ENCODE results near the gene STARD10.

Gene STARD10

GRCh38 chr11:72775288-72776110, 18.3 kb downstream of the STARD10 start:
- no peak overlapping the region for H3K9ac ChIP-seq (ENCODE audit: low read depth, low read length)

GRCh38 chr11:72774499-72774898, 19.3 kb downstream of the STARD10 start:
- Histone ChIP-seq H3K36me3 (ENCODE audit: control insufficient read depth, insufficient read depth, low read length) (peaks cover 3% of the 10 kb centered on the region), H3K9me3 (ENCODE audit: control insufficient read depth, insufficient read depth, low read length) (no peaks in the 10 kb centered on the region), H3K9ac (ENCODE audit: low read depth, low read length) (no peak overlapping the region), H3K4me3 (ENCODE audit: low read depth, low read length) (no peak overlapping the region), H3K27me3 (ENCODE audit: control insufficient read depth, insufficient read depth, low read length) (no peaks in the 10 kb centered on the region), H3K4me1 (ENCODE audit: control insufficient read depth, insufficient read depth, low read length) (no peaks in the 10 kb centered on the region)

More at GRCh38 chr11:72775288-72776110, 18.3 kb downstream of the STARD10 start:
- peaks cover 3% of the 10 kb centered on the region for H3K27me3 ChIP-seq (ENCODE audit: control insufficient read depth, insufficient read depth, low read length)
- H3K9me3 ChIP-seq (ENCODE audit: control insufficient read depth, insufficient read depth, low read length) = no peaks in the 10 kb centered on the region
- peaks cover 3% of the 10 kb centered on the region for H3K36me3 ChIP-seq (ENCODE audit: control insufficient read depth, insufficient read depth, low read length)
- H3K4me1 ChIP-seq (ENCODE audit: control insufficient read depth, insufficient read depth, low read length) = no peaks in the 10 kb centered on the region
- H3K4me3 ChIP-seq (ENCODE audit: low read depth, low read length) = no peak overlapping the region

DNA sequence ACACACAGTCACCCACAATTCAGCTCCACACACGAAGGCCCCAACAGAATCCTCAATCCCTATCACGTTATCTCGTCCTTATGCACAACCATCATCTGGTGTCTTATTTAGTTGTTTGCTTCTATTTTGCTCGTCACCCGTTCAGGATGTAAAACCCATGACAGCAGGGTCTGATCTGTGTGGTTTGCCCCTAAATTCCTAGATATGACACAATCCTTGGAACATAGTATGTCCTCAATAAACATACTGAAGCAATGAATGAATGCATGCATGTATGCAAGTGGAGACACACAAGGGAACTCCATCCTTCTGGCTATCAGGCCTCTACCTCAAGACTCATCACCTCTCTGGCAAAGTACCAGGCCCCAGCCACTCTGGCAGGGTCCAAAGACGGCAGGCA, 20.2 kb downstream of the STARD10 start:
- peaks cover 3% of the 10 kb centered on the region for H3K36me3 ChIP-seq (ENCODE audit: control insufficient read depth, insufficient read depth, low read length)
- H3K4me3 ChIP-seq (ENCODE audit: low read depth, low read length) = no peak overlapping the region
- H3K4me1 ChIP-seq (ENCODE audit: control insufficient read depth, insufficient read depth, low read length) = peaks cover 4% of the 10 kb centered on the region
- H3K9me3 ChIP-seq (ENCODE audit: control insufficient read depth, insufficient read depth, low read length) = no peaks in the 10 kb centered on the region
- no peaks in the 10 kb centered on the region for H3K27me3 ChIP-seq (ENCODE audit: control insufficient read depth, insufficient read depth, low read length)
- H3K9ac ChIP-seq (ENCODE audit: low read depth, low read length) = no peak overlapping the region

GRCh38 chr11:72773291-72773690, 20.6 kb downstream of the STARD10 start:
- H3K27me3 ChIP-seq (ENCODE audit: control insufficient read depth, insufficient read depth, low read length) = no peaks in the 10 kb centered on the region
- H3K4me1 ChIP-seq (ENCODE audit: control insufficient read depth, insufficient read depth, low read length) = peaks cover 4% of the 10 kb centered on the region
- H3K4me3 ChIP-seq (ENCODE audit: low read depth, low read length) = no peak overlapping the region
- peaks cover 3% of the 10 kb centered on the region for H3K36me3 ChIP-seq (ENCODE audit: control insufficient read depth, insufficient read depth, low read length)
- H3K9ac ChIP-seq (ENCODE audit: low read depth, low read length) = no peak overlapping the region
- no peaks in the 10 kb centered on the region for H3K9me3 ChIP-seq (ENCODE audit: control insufficient read depth, insufficient read depth, low read length)

DNA sequence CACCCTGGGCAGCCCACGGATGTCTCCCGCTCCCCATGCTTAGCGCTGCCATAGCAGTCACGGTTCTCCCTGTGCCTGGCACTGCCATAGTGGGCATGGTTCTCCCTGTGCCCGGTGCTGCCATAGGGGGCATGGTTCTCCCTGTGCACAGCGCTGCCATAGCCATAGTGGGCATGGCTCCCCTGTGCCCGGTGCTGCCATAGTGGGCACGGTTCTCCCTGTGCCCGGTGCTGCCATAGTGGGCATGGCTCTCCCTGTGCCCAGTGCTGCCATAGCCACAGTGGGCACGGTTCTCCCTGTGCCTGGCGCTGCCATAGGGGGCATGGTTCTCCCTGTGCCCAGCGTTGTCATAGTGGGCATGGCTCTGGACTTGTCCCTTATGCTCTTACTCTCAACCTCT, 21.8 kb downstream of the STARD10 start:
- Histone ChIP-seq H3K9me3 (ENCODE audit: control insufficient read depth, insufficient read depth, low read length) (no peaks in the 10 kb centered on the region), H3K9ac (ENCODE audit: low read depth, low read length) (no peak overlapping the region), H3K36me3 (ENCODE audit: control insufficient read depth, insufficient read depth, low read length) (peaks cover 2% of the 10 kb centered on the region), H3K4me3 (ENCODE audit: low read depth, low read length) (no peak overlapping the region), H3K27me3 (ENCODE audit: control insufficient read depth, insufficient read depth, low read length) (no peaks in the 10 kb centered on the region), H3K4me1 (ENCODE audit: control insufficient read depth, insufficient read depth, low read length) (peaks cover 4% of the 10 kb centered on the region)

DNA sequence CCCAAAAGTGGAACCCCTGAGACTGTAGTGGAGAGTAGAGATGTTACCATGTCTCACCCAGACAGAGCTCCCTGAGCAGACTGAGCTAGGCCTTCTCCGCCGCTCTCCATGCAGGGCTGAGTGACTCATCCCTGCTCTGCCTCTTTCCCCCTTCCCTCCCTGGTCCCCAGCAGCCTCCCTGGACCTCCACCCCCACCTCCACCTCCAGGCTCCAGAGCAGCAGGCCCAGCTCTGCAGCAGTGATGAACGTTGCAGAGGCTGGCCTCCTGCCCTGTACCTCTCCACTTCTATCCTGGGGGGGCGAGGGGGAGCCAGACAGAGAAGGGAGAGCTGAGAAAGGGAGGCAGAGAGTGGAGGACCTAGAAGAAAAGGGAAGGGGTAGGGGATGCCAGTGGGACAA, 22.3 kb downstream of the STARD10 start:
- no peak overlapping the region for H3K9ac ChIP-seq (ENCODE audit: low read depth, low read length)
- H3K9me3 ChIP-seq (ENCODE audit: control insufficient read depth, insufficient read depth, low read length) = no peaks in the 10 kb centered on the region
- H3K4me1 ChIP-seq (ENCODE audit: control insufficient read depth, insufficient read depth, low read length) = peaks cover 4% of the 10 kb centered on the region
- no peak overlapping the region for H3K4me3 ChIP-seq (ENCODE audit: low read depth, low read length)
- H3K36me3 ChIP-seq (ENCODE audit: control insufficient read depth, insufficient read depth, low read length) = no peaks in the 10 kb centered on the region
- no peaks in the 10 kb centered on the region for H3K27me3 ChIP-seq (ENCODE audit: control insufficient read depth, insufficient read depth, low read length)

- no peak overlapping the region for H3K4me3 ChIP-seq (ENCODE audit: low read depth, low read length)
- H3K27me3 ChIP-seq (ENCODE audit: control insufficient read depth, insufficient read depth, low read length) = no peaks in the 10 kb centered on the region
- peaks cover 4% of the 10 kb centered on the region for H3K4me1 ChIP-seq (ENCODE audit: control insufficient read depth, insufficient read depth, low read length)
- H3K36me3 ChIP-seq (ENCODE audit: control insufficient read depth, insufficient read depth, low read length) = no peaks in the 10 kb centered on the region
- H3K9me3 ChIP-seq (ENCODE audit: control insufficient read depth, insufficient read depth, low read length) = no peaks in the 10 kb centered on the region
- H3K9ac ChIP-seq (ENCODE audit: low read depth, low read length) = no peak overlapping the region
Observed at GRCh38 chr11:72770799-72771198, 23.0 kb downstream of the STARD10 start.

DNA sequence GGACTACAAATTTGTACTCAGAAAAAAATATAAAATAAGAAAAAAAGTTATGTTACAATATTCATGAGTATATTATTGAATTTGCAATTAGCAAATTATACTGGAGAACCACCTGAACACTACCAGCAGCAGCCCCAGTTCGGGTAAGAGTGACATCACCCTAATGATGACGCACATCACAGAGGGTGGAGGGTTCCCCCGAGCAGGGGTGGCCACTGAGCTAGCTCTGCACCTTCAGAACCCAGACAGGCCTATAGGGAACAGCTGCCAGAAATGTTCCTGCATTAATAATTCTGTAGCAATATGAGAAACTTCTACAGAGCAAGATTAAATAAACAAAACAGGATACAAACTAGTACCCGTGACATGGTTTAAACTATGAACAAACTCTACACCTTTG, 24.2 kb downstream of the STARD10 start:
- H3K27me3 ChIP-seq (ENCODE audit: control insufficient read depth, insufficient read depth, low read length) = no peaks in the 10 kb centered on the region
- H3K36me3 ChIP-seq (ENCODE audit: control insufficient read depth, insufficient read depth, low read length) = no peaks in the 10 kb centered on the region
- H3K4me1 ChIP-seq (ENCODE audit: control insufficient read depth, insufficient read depth, low read length) = peaks cover 4% of the 10 kb centered on the region
- no peak overlapping the region for H3K4me3 ChIP-seq (ENCODE audit: low read depth, low read length)
- H3K9ac ChIP-seq (ENCODE audit: low read depth, low read length) = no peak overlapping the region
- no peaks in the 10 kb centered on the region for H3K9me3 ChIP-seq (ENCODE audit: control insufficient read depth, insufficient read depth, low read length)

- no peaks in the 10 kb centered on the region for H3K9me3 ChIP-seq (ENCODE audit: control insufficient read depth, insufficient read depth, low read length)
- H3K4me3 ChIP-seq (ENCODE audit: low read depth, low read length) = no peak overlapping the region
- H3K4me1 ChIP-seq (ENCODE audit: control insufficient read depth, insufficient read depth, low read length) = peaks cover 9% of the 10 kb centered on the region
- H3K27me3 ChIP-seq (ENCODE audit: control insufficient read depth, insufficient read depth, low read length) = no peaks in the 10 kb centered on the region
- H3K36me3 ChIP-seq (ENCODE audit: control insufficient read depth, insufficient read depth, low read length) = no peaks in the 10 kb centered on the region
- H3K9ac ChIP-seq (ENCODE audit: low read depth, low read length) = no peak overlapping the region
Observed at GRCh38 chr11:72768581-72768980, 25.3 kb downstream of the STARD10 start.

DNA sequence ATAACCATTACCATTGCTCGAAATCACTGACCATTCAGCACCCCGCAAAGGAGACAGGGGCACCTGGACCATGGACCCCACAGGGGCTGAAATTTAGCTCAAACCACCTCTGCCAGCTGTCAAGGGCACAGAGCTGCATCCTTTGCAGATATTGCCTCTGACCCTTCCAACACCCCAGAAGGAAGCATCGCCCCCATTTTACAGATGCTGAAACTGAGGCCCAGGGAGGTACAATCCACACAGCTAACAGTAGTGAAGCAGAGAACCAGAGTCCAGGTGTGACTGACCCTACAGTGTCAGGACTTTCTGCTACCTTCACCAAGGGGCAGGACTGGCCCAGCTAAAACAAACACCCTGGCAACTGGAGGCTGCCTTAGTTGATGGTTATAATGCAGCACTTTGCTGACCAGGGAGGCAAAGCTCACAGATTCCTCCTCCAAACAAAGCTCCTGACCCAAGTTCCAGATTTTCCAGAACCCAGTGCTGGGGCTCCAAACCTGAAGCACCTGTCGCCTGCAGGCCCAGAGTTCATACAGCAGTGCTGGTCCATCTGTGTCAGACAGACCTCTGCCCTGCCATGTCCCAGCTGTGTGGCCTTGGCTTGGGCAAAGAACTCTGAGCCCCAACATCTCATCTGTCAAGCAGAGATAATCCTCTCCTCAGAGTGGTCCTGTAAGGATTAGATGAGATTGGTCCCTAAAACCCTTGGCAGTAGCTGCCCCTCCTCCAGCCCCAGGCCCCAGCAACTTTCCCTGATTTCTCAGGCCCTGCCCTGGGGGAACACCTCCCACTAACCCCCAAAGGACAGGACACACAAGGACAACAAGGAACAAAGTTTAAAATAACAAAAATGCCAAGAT, 26.4 kb downstream of the STARD10 start:
- H3K9ac ChIP-seq (ENCODE audit: low read depth, low read length) = no peak overlapping the region
- H3K4me3 ChIP-seq (ENCODE audit: low read depth, low read length) = no peak overlapping the region
- H3K36me3 ChIP-seq (ENCODE audit: control insufficient read depth, insufficient read depth, low read length) = no peaks in the 10 kb centered on the region
- H3K4me1 ChIP-seq (ENCODE audit: control insufficient read depth, insufficient read depth, low read length) = peaks cover 9% of the 10 kb centered on the region
- no peaks in the 10 kb centered on the region for H3K27me3 ChIP-seq (ENCODE audit: control insufficient read depth, insufficient read depth, low read length)
- H3K9me3 ChIP-seq (ENCODE audit: control insufficient read depth, insufficient read depth, low read length) = no peaks in the 10 kb centered on the region

GRCh38 chr11:72766152-72766902, 27.5 kb downstream of the STARD10 start:
- H3K9ac ChIP-seq (ENCODE audit: low read depth, low read length) = no peak overlapping the region
- H3K4me1 ChIP-seq (ENCODE audit: control insufficient read depth, insufficient read depth, low read length) = peaks cover 9% of the 10 kb centered on the region
- no peaks in the 10 kb centered on the region for H3K36me3 ChIP-seq (ENCODE audit: control insufficient read depth, insufficient read depth, low read length)
- H3K4me3 ChIP-seq (ENCODE audit: low read depth, low read length) = no peak overlapping the region
- H3K9me3 ChIP-seq (ENCODE audit: control insufficient read depth, insufficient read depth, low read length) = no peaks in the 10 kb centered on the region
- H3K27me3 ChIP-seq (ENCODE audit: control insufficient read depth, insufficient read depth, low read length) = no peaks in the 10 kb centered on the region

Data from iPS-15b (cell line).